Measurements from ENCODE around the gene CDK9.

- TF ChIP-seq CTCF (IDR thresholded peaks at IDR 0.05), result no peak
- TF ChIP-seq POLR2A (IDR thresholded peaks at IDR 0.05), result no peak
Measured at GRCh38 chr9:127786773-127787104, 905 bp downstream of the CDK9 start.
